Right atrium auricular region (tissue), 2 donors: ENCODE data around the gene TBX19. TPM values are rescaled to one million over a fixed set of nuclear protein-coding genes. Genes with fewer than 3 reads are reported as not detected.

Experiments used
- DNase-seq: peaks from one replicate; pipeline ENCODE4 v3.0.0-alpha.2; 2019; ENCODE audit warnings: low spot score
- H3K27ac ChIP-seq, 2 donors: fragments of 200-600 bp; sonication (generic); 1 replicate in 1 of 2; 2 replicates in 1 of 2; pipeline ENCODE4 v1.5.1; 2016 to 2019
- H3K27me3 ChIP-seq, 2 donors: fragments of 200-600 bp; sonication (generic); one replicate each; pipeline versions ENCODE4 v1.5.1 to v1.6.0; 2017 to 2019
- H3K36me3 ChIP-seq: fragments of 200-600 bp; sonication (generic); one replicate; pipeline ENCODE4 v1.5.1; 2016
- H3K4me1 ChIP-seq, 2 donors: fragments of 200-600 bp; sonication (generic); one replicate each; pipeline versions ENCODE4 v1.5.1 to v1.6.0; 2017 to 2019
- H3K4me3 ChIP-seq, 2 donors: fragments of 200-600 bp; sonication (generic); 1 replicate in 1 of 2; 2 replicates in 1 of 2; pipeline ENCODE4 v1.5.1; 2017 to 2019; ENCODE audit warnings: mild to moderate bottlenecking in 1 of 2, moderate library complexity in 1 of 2
- H3K9me3 ChIP-seq, 2 donors: fragments of 200-600 bp; sonication (generic); one replicate each; pipeline ENCODE4 v1.5.1; 2019
- CTCF ChIP-seq, 2 donors: fragments of 200-600 bp; sonication (generic); IDR thresholded peaks; one replicate each; pipeline ENCODE4 v1.5.1; 2019; ENCODE audit warnings: antibody characterized with exemption in 2 of 2
- total RNA-seq, 2 donors: library from RNA; depleted of rRNA; stranded (reverse); fragments of >200 nt; gene quantifications; one replicate each; pipeline ENCODE4 v1.1.0, GENCODE V29; 2016

TBX19 gene
- total RNA-seq, 2 donors from 2014 or later: 0.30 to 0.63 TPM

- no peak for DNase-seq
- Histone ChIP-seq H3K9me3 (peaks cover 0 to 6% of the 10 kb centered on the region in 2 donors), H3K4me3 (no peak overlapping the region), H3K36me3 (no peaks in the 10 kb centered on the region), H3K4me1 (no peaks in the 10 kb centered on the region), H3K27me3 (no peaks in the 10 kb centered on the region), H3K27ac (no peak overlapping the region)
- TF ChIP-seq CTCF (IDR thresholded peaks at IDR 0.05): no peak
Observed at GRCh38 chr1:168281603-168282325, 1.1 kb downstream of the TBX19 start.

- no peak for TF ChIP-seq CTCF (IDR thresholded peaks at IDR 0.05)
- no peaks in the 10 kb centered on the region for H3K9me3 ChIP-seq
- H3K36me3 ChIP-seq: no peaks in the 10 kb centered on the region
- H3K4me1 ChIP-seq: no peaks in the 10 kb centered on the region
- H3K27ac ChIP-seq: no peak overlapping the region
- DNase-seq: no peak
- H3K4me3 ChIP-seq: no peak overlapping the region
- H3K27me3 ChIP-seq: no peaks in the 10 kb centered on the region
Observed at GRCh38 chr1:168285521-168285790, 4.8 kb downstream of the TBX19 start.

GRCh38 chr1:168285971-168286927 is 5.6 kb downstream of the TBX19 start:
- no peaks in the 10 kb centered on the region for H3K4me1 ChIP-seq
- no peak for TF ChIP-seq CTCF (IDR thresholded peaks at IDR 0.05)
- H3K36me3 ChIP-seq: no peaks in the 10 kb centered on the region
- no peak overlapping the region for H3K4me3 ChIP-seq
- H3K27ac ChIP-seq: no peak overlapping the region
- no peak for DNase-seq
- no peaks in the 10 kb centered on the region for H3K27me3 ChIP-seq
- H3K9me3 ChIP-seq: no peaks in the 10 kb centered on the region

GRCh38 chr1:168287237-168287664 is 6.6 kb downstream of the TBX19 start:
- H3K9me3 ChIP-seq: no peaks in the 10 kb centered on the region

DNA sequence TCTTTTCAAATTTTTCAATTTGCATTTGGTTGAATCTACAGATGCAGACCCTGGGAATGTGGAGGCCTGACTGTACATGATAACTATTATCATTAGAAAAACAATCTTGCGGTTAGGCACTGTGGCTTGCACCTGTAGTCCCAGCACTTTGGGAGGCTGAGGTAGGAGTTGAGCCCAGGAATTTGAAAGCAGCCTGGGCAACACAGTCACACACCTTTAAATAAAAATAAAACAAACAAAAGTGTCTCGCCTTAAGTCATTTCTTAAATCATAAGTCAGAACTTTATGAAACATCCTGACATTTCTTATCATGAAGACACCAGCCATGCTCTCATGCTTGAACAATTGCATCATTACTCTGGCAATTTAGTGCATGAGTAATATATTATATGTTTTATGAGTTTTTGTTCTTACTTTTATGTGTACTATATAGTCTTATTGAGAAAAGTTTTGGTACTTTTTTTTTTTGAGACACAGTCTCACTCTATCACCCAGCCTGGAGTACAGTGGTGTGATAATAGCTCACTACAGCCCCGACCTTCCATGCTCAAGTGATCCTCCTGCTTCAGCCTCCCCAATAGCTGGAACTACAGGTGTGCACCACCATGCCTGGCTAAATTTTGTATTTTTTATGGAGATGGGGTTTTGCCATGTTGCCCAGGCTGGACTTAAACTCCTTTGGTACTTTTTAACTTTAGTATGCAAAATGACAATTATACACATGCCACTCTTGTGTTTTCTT is 7.8 kb downstream of the TBX19 start:
- DNase-seq: no peak
- H3K4me3 ChIP-seq: no peak overlapping the region
- TF ChIP-seq CTCF (IDR thresholded peaks at IDR 0.05): no peak

More at GRCh38 chr1:168287237-168287664, 6.6 kb downstream of the TBX19 start:
- no peak overlapping the region for H3K27ac ChIP-seq
- no peaks in the 10 kb centered on the region for H3K27me3 ChIP-seq
- no peak for DNase-seq
- no peak overlapping the region for H3K4me3 ChIP-seq
- no peaks in the 10 kb centered on the region for H3K36me3 ChIP-seq
- TF ChIP-seq CTCF (IDR thresholded peaks at IDR 0.05): no peak
- no peaks in the 10 kb centered on the region for H3K4me1 ChIP-seq

More for the DNA sequence above, 7.8 kb downstream of the TBX19 start:
- Histone ChIP-seq H3K36me3 (no peaks in the 10 kb centered on the region), H3K27me3 (no peaks in the 10 kb centered on the region), H3K9me3 (no peaks in the 10 kb centered on the region), H3K27ac (no peak overlapping the region), H3K4me1 (no peaks in the 10 kb centered on the region)
